ENCODE results near the gene GALNT17. TPM values are rescaled to one million over a fixed set of nuclear protein-coding genes. Genes with fewer than 3 reads are reported as not detected.

Gene GALNT17
- 10 to 100 TPM; 46.7 to 58.1 TPM for total RNA-seq

DNA sequence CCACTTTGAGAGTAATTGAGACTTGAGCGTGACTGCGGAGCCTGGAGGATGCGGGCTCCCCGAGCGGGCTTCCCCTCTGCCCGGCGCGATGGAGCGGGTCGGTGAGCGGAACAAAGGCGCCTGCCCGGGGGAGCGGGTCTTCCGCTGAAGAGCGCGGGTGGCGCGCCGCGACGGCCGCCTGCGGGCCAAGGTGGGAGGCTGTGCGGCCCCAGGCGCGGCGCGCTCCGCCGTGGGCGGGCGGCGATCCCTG lies at the start of gene GALNT17:
GALNT17 (plus strand) TSS at position 18 of the 250 bp plus-strand sequence.
- Histone ChIP-seq H3K4me3 (peak within 1 kb of the TSS; percentile 64 to 67), H3K36me3 (no peaks in the 10 kb centered on the region), H3K27ac (peak within 1 kb of the TSS; percentile 87 to 88), H3K4me1 (replicated peaks) (no peaks in the 10 kb centered on the region), H3K27me3 (replicated peaks; ENCODE audit: insufficient read depth) (no peaks in the 10 kb centered on the region), H3K9me3 (no peaks in the 10 kb centered on the region)
- intact Hi-C loops (cut with DNase I), result loop anchor here (2.0 to 5.0 kb wide), 5 partner anchors 55 to 600 kb away; no protein-coding TSS in a partner anchor
- 0% methylated on average over 4 of the region's 34 CpGs for WGBS
- DNase-seq (ENCODE audit: low spot score), result no peak
- TF ChIP-seq, protein P1, sequence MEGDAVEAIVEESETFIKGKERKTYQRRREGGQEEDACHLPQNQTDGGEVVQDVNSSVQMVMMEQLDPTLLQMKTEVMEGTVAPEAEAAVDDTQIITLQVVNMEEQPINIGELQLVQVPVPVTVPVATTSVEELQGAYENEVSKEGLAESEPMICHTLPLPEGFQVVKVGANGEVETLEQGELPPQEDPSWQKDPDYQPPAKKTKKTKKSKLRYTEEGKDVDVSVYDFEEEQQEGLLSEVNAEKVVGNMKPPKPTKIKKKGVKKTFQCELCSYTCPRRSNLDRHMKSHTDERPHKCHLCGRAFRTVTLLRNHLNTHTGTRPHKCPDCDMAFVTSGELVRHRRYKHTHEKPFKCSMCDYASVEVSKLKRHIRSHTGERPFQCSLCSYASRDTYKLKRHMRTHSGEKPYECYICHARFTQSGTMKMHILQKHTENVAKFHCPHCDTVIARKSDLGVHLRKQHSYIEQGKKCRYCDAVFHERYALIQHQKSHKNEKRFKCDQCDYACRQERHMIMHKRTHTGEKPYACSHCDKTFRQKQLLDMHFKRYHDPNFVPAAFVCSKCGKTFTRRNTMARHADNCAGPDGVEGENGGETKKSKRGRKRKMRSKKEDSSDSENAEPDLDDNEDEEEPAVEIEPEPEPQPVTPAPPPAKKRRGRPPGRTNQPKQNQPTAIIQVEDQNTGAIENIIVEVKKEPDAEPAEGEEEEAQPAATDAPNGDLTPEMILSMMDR (IDR thresholded peaks at IDR 0.05), result no peak
- TF ChIP-seq POLR2AphosphoS5 (IDR thresholded peaks at IDR 0.05), result no peak

DNA sequence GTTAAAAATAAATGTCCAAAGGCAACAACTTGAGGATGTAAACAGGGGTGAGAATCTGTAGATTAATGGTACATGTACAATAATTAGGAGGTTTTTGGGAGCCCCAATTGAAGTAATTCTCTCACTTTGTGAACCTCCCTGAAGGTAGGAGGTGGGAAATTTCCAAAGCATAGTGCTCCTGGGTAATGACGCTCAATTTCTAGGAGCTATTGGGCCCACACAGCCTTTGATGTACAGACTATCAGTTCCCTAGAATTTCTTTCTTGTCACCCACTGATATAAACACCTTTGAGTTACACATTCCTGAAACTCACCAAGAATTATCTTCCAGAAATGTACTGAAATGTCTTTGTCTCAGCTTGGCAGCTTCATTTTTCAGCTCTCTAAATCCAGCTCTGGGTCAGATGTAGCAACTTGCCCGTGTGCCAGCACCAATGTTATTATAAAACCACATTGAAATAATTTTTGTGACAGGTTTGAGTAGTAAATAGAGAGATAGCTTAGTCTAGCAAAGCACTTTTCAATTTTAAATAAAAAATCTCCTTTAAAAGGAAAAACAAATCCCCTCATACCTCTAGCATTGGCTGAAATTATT lies 36.6 kb upstream of the GALNT17 start:
- 48% methylated on average over 2 of the region's 2 CpGs for WGBS
- TF ChIP-seq POLR2AphosphoS5 (IDR thresholded peaks at IDR 0.05), result no peak
- TF ChIP-seq, protein P1 (IDR thresholded peaks at IDR 0.05), result no peak
- TF ChIP-seq POLR2A (IDR thresholded peaks at IDR 0.05), result no peak

DNA sequence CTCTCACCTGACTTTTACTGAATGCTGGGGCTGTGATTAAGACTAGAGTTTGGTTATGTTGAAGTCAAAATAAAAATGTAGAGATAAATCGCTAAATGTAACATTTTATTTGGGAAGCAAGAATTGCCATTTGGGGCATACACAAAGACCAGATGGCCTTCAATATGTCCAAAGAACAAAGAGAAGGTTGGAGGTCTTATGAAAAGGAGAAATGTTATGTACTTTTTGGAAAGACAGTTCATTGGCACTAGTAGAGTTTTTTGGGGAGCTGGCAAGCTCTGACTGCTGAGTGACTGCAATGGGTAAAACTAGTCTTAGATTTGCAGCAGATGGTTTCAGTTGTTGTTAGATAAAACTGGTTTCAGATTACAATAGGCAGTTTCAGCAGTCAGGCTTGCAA lies 35.6 kb upstream of the GALNT17 start:
- Histone ChIP-seq H3K4me1 (replicated peaks) (no peaks in the 10 kb centered on the region), H3K9me3 (no peaks in the 10 kb centered on the region), H3K27me3 (replicated peaks; ENCODE audit: insufficient read depth) (no peaks in the 10 kb centered on the region), H3K4me3 (no peak overlapping the region), H3K36me3 (no peaks in the 10 kb centered on the region), H3K27ac (no peak overlapping the region)
- 76% methylated on average over 1 of the region's 1 CpG for WGBS
- no peak for DNase-seq (ENCODE audit: low spot score)
- TF ChIP-seq POLR2A (IDR thresholded peaks at IDR 0.05), result no peak
- TF ChIP-seq, protein P1 (IDR thresholded peaks at IDR 0.05), result no peak
- no peak for TF ChIP-seq POLR2AphosphoS5 (IDR thresholded peaks at IDR 0.05)
- intact Hi-C loops (cut with DNase I), result no loop called here

More for the DNA sequence above, 36.6 kb upstream of the GALNT17 start:
- H3K4me1 ChIP-seq (replicated peaks), result no peaks in the 10 kb centered on the region
- DNase-seq (ENCODE audit: low spot score), result no peak
- no peak overlapping the region for H3K4me3 ChIP-seq
- H3K36me3 ChIP-seq, result no peaks in the 10 kb centered on the region
- intact Hi-C loops (cut with DNase I), result no loop called here
- no peak overlapping the region for H3K27ac ChIP-seq
- no peaks in the 10 kb centered on the region for H3K9me3 ChIP-seq
- H3K27me3 ChIP-seq (replicated peaks; ENCODE audit: insufficient read depth), result no peaks in the 10 kb centered on the region

DNA sequence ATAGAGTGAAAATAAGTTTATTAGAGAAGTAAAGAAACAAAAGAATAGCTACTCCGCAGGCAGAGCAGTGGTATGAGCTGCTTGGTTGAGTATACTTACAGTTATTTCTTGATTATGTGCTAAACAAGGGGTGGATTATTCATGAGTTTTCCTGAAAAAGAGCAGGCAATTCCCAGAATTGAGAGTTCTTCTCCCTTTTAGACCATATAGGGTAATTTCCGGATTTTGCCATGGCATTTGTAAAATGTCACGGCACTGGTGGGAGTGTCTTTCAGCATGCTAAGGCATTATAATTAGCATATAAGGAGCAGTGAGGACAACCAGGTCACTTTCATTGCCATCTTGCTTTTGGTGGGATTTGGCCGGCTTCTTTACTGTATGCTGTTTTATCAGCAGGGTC lies 25.7 kb upstream of the GALNT17 start:
- no peaks in the 10 kb centered on the region for H3K36me3 ChIP-seq
- 92% methylated on average over 4 of the region's 4 CpGs for WGBS
- H3K4me1 ChIP-seq (replicated peaks), result no peaks in the 10 kb centered on the region
- DNase-seq (ENCODE audit: low spot score), result no peak
- H3K27ac ChIP-seq, result no peak overlapping the region
- TF ChIP-seq POLR2AphosphoS5 (IDR thresholded peaks at IDR 0.05) (no peak), POLR2A (IDR thresholded peaks at IDR 0.05) (no peak)
- TF ChIP-seq, protein P1 (IDR thresholded peaks at IDR 0.05), result no peak
- H3K9me3 ChIP-seq, result no peaks in the 10 kb centered on the region
- no peak overlapping the region for H3K4me3 ChIP-seq
- H3K27me3 ChIP-seq (replicated peaks; ENCODE audit: insufficient read depth), result no peaks in the 10 kb centered on the region
- intact Hi-C loops (cut with DNase I), result no loop called here

DNA sequence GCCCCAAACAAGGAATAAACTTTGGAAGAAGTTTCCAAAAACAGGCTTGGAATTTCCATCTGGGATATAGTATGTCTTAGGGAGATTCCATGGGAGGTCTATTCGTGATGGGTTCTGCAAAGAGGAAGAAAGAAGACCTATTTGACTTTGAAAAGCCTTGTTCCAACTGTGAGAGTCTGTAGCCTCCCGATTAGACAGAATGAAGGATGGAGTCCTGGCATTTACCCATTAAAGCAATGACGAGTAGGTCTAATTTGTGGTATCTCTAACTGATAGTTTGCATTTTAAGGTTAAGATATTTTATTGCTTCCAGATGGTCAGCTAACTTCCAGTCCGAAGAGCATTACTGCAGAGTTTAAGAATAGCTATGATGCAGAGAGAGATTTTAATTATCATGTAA lies 19.5 kb upstream of the GALNT17 start:
- Histone ChIP-seq H3K27ac (no peak overlapping the region), H3K9me3 (no peaks in the 10 kb centered on the region), H3K27me3 (replicated peaks; ENCODE audit: insufficient read depth) (no peaks in the 10 kb centered on the region), H3K4me3 (no peak overlapping the region), H3K36me3 (no peaks in the 10 kb centered on the region), H3K4me1 (replicated peaks) (no peaks in the 10 kb centered on the region)
- DNase-seq (ENCODE audit: low spot score), result no peak
- intact Hi-C loops (cut with DNase I), result no loop called here
- 32% methylated on average over 4 of the region's 4 CpGs for WGBS
- TF ChIP-seq, protein P1 (IDR thresholded peaks at IDR 0.05), result no peak
- TF ChIP-seq POLR2AphosphoS5 (IDR thresholded peaks at IDR 0.05) (no peak), POLR2A (IDR thresholded peaks at IDR 0.05) (no peak)

All from prostate gland (tissue), 2 donors.